Gastrocnemius medialis (tissue), 4 donors: Measurements from ENCODE around the gene MAGOH. TPM values are rescaled to one million over a fixed set of nuclear protein-coding genes. Genes with fewer than 3 reads are reported as not detected.

ENCODE experiments used
- ATAC-seq, 2 donors: fragments of 150-250 bp; one replicate each; pipeline ENCODE4 v1.9.1; 2016
- DNase-seq, 2 donors: peaks; one replicate each; pipeline ENCODE4 v3.0.0-alpha.2; 2019
- H3K27ac ChIP-seq, 4 donors: fragments of 200-600 bp; sonication (generic); 1 replicate in 1 of 4; 2 replicates in 3 of 4; pipeline ENCODE4 v1.5.1; 2016 to 2018; ENCODE audit warnings: mild to moderate bottlenecking in 2 of 4, moderate library complexity in 1 of 4
- H3K27me3 ChIP-seq, 3 donors: fragments of 200-600 bp; sonication (generic) in 2 of 3; 1 replicate in 1 of 3; 2 replicates in 2 of 3; pipeline versions ENCODE4 v1.5.1 to v1.6.0; 2016 to 2019; ENCODE audit warnings: mild to moderate bottlenecking in 1 of 3, moderate library complexity in 1 of 3
- H3K36me3 ChIP-seq, 2 donors: fragments of 200-600 bp; sonication (generic) in 1 of 2; one replicate each; pipeline ENCODE4 v1.5.1; 2017 to 2018
- H3K4me1 ChIP-seq, 2 donors: fragments of 200-600 bp; sonication (generic) in 1 of 2; one replicate each; pipeline ENCODE4 v1.5.1; 2016 to 2017; ENCODE audit warnings: mild to moderate bottlenecking in 2 of 2
- H3K4me3 ChIP-seq, 4 donors: fragments of 200-600 bp; sonication (generic) in 3 of 4; 1 replicate in 1 of 4; 2 replicates in 3 of 4; pipeline ENCODE4 v1.5.1; 2016 to 2019; ENCODE audit warnings: mild to moderate bottlenecking in 2 of 4
- H3K9me3 ChIP-seq, 3 donors: fragments of 200-600 bp; sonication (generic) in 2 of 3; 1 replicate in 1 of 3; 2 replicates in 2 of 3; pipeline ENCODE4 v1.5.1; 2016 to 2019
- POLR2A ChIP-seq, 2 donors: fragments of 450-650 bp; IDR thresholded peaks; one replicate each; pipeline ENCODE4 v1.6.1; 2017; ENCODE audit warnings: antibody characterized with exemption in 2 of 2, mild to moderate bottlenecking in 2 of 2, moderate library complexity in 2 of 2
- in situ Hi-C, 4 donors: fragments of 200-750 bp; cut with MboI; loops; one replicate each; pipeline versions ENCODE4 v1.15.0 to v1.8.0; 2017; ENCODE audit warnings: low sequenced_read_pairs in 4 of 4
- intact Hi-C: fragments of 100-400 bp; cut with DNase I; formaldehyde crosslinking; loops from one replicate; pipeline ENCODE4 v1.15.1; 2023; ENCODE audit warnings: low total_unique reads
- total RNA-seq, 4 donors: library from RNA; depleted of rRNA; stranded (reverse); fragments of >200 nt; gene quantifications; one replicate each; pipeline versions ENCODE4 v1.1.0 to v1.2.3, GENCODE V29; 2016
- TF ChIP-seq, protein P1 (sequence below), 5 experiments: fragments of 450-650 bp in 3 of 5; fragments of 200-600 bp in 2 of 5; sonication (generic) in 2 of 5; IDR thresholded peaks in 4 of 5; conservative IDR thresholded peaks in 1 of 5; 1 replicate in 4 of 5; 2 replicates in 1 of 5; pipeline ENCODE4 v1.5.1; 2016 to 2019; ENCODE audit warnings: antibody characterized with exemption in 5 of 5, mild to moderate bottlenecking in 3 of 5, moderate library complexity in 3 of 5

The MAGOH gene
- total RNA-seq, 4 donors from 2014 or later: 12.9 to 34.3 (median 19.8) TPM

DNA sequence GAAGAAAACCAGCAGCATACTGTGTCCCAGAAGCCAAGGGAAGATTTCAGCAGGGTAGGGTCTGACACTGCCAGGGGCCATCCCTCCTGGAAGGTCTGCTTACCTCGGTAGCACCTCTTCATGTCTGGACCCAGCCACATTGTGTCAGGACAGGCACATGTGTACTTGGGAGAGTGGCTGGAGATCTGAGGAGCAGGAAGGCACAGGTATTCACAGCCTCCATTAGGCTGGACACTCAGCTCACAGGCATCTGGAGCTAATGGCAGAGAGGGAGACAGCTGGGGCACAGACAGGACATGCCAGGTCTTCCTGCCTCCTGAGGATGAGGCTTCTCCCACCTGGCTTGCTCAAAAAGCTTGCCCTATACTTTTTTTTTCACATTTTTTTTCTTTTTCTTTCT is 19.9 kb upstream of the MAGOH start:
- H3K9me3 ChIP-seq: no peaks in the 10 kb centered on the region
- H3K4me3 ChIP-seq: no peak overlapping the region
- H3K36me3 ChIP-seq: no peaks in the 10 kb centered on the region
- DNase-seq: no peak
- intact Hi-C loops: no loop called here
- no peak for TF ChIP-seq POLR2A (IDR thresholded peaks at IDR 0.05)
- TF ChIP-seq, protein P1, sequence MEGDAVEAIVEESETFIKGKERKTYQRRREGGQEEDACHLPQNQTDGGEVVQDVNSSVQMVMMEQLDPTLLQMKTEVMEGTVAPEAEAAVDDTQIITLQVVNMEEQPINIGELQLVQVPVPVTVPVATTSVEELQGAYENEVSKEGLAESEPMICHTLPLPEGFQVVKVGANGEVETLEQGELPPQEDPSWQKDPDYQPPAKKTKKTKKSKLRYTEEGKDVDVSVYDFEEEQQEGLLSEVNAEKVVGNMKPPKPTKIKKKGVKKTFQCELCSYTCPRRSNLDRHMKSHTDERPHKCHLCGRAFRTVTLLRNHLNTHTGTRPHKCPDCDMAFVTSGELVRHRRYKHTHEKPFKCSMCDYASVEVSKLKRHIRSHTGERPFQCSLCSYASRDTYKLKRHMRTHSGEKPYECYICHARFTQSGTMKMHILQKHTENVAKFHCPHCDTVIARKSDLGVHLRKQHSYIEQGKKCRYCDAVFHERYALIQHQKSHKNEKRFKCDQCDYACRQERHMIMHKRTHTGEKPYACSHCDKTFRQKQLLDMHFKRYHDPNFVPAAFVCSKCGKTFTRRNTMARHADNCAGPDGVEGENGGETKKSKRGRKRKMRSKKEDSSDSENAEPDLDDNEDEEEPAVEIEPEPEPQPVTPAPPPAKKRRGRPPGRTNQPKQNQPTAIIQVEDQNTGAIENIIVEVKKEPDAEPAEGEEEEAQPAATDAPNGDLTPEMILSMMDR (IDR thresholded peaks at IDR 0.05 in 4 of 5, conservative IDR thresholded peaks at IDR 0.05 in 1 of 5): no peak
- H3K4me1 ChIP-seq: no peaks in the 10 kb centered on the region
- H3K27ac ChIP-seq: no peak overlapping the region
- ATAC-seq: no peak
- in situ Hi-C loops: no loop called here
- H3K27me3 ChIP-seq: no peaks in the 10 kb centered on the region

DNA sequence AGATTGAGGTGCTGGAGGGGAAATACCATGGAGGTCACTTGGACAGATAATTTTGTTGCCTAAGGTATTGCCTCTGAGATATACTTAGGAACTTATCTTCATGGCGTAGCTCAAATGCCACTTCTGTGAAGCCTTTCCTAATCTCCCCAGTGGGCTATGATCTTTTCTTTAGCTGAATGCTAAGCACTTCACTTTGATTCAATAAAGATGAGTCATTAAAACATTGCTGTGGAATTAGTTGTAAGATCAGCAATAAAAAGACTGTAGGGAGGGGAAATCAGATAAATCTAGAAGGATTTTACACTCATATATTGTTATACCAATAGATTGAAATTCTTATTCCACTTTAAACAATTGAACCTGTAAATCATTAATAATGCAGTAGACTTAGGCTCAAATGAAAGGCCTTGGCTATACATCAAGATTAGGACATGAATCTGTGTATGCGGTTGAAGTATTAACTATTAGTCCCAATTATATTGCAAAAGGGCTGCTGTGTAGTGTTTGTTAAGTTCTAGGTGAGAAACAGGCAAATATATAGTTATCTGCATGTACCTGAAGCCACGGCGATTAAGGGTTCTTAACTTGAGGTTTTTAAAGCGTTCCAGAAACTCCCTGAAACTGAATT is 19.2 kb upstream of the MAGOH start:
- no peaks in the 10 kb centered on the region for H3K4me1 ChIP-seq
- no peak for DNase-seq
- no peak for TF ChIP-seq POLR2A (IDR thresholded peaks at IDR 0.05)
- TF ChIP-seq, protein P1 (IDR thresholded peaks at IDR 0.05 in 4 of 5, conservative IDR thresholded peaks at IDR 0.05 in 1 of 5): no peak
- H3K9me3 ChIP-seq: no peaks in the 10 kb centered on the region
- in situ Hi-C loops (no loop called here), intact Hi-C loops (no loop called here)
- H3K4me3 ChIP-seq: no peak overlapping the region
- no peaks in the 10 kb centered on the region for H3K27me3 ChIP-seq
- no peak for ATAC-seq
- no peaks in the 10 kb centered on the region for H3K36me3 ChIP-seq
- H3K27ac ChIP-seq: no peak overlapping the region

DNA sequence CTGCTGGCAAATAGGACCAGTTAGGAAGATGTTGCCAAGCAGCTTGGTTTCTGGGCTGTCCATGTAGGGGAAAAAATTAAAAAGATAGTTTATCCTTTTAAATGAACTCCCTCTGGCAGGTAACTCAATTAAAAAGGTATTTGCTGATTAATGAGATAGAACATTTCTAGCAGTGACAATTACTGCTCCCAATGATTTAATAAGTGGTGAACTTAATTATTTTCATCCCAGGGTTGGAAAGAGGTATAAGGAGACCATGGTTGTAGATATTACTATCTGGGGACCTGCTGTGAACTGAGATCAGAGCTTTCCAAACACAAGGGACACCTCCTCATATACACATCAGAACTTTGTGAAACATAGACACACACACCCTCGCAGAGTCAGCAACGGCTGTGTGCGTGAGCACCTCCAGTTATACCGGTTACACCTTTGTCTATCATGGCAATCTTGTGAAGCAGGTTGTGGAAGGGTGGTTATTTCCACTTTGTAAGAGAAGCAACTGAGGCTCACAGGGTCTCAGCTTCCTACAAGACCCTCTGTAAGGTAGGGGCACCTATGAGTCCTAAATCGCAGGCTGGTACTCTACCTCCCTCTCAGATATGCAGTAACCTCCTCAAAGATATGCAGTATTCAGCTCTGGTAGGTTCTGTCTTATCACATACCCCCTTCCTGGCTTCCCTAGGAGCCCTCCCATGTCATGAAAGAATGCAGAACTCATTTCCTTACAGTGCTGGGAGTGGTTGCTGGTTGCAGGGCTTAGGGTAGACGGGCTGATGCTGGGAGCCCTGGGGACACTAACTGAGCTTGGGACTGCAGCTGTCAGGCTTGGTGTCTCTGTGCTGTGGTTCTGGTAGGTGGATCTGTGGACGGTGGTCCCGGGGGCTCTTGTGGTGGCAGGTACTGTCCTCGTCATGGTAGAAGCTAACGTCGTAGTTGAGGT is 18.5 kb upstream of the MAGOH start:
- no peak overlapping the region for H3K4me3 ChIP-seq
- no peak for ATAC-seq

DNA sequence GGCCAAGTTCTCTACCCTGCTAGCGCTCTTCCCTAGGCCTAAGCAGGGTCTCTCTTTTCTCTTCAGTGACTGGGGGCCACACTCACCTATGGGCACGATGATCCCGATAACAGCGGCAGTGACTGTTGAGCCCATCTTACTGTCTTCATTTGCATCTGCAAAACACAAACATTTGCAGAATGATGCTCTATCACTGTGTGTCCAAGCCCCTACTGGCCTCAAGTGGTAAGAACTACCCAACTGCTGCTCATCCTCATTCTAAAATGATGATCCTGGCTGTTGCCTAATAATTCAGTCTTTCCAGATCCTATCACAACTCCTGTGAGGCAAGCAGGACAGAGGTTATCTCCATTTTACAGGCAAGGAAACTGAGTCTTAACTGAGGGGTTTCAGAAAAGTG is 16.7 kb upstream of the MAGOH start:
- Histone ChIP-seq H3K4me1 (no peaks in the 10 kb centered on the region), H3K4me3 (no peak overlapping the region), H3K36me3 (no peaks in the 10 kb centered on the region), H3K27me3 (no peaks in the 10 kb centered on the region), H3K9me3 (no peaks in the 10 kb centered on the region), H3K27ac (no peak overlapping the region)
- in situ Hi-C loops (no loop called here), intact Hi-C loops (no loop called here)
- ATAC-seq (no peak), DNase-seq (no peak)
- TF ChIP-seq, protein P1 (IDR thresholded peaks at IDR 0.05 in 4 of 5, conservative IDR thresholded peaks at IDR 0.05 in 1 of 5): no peak
- no peak for TF ChIP-seq POLR2A (IDR thresholded peaks at IDR 0.05)

More for the DNA sequence above, 18.5 kb upstream of the MAGOH start:
- H3K36me3 ChIP-seq: no peaks in the 10 kb centered on the region
- no peaks in the 10 kb centered on the region for H3K4me1 ChIP-seq
- H3K9me3 ChIP-seq: no peaks in the 10 kb centered on the region
- no peak overlapping the region for H3K27ac ChIP-seq
- intact Hi-C loops: no loop called here
- in situ Hi-C loops: no loop called here
- TF ChIP-seq, protein P1 (IDR thresholded peaks at IDR 0.05 in 4 of 5, conservative IDR thresholded peaks at IDR 0.05 in 1 of 5): no peak
- no peak for TF ChIP-seq POLR2A (IDR thresholded peaks at IDR 0.05)
- DNase-seq: no peak
- no peaks in the 10 kb centered on the region for H3K27me3 ChIP-seq
